Lower leg skin (tissue), 3 donors: Measurements from ENCODE around the gene TMEM158.

Experiments
- POLR2A ChIP-seq, 2 donors: fragments of 450-650 bp; IDR thresholded peaks; one replicate each; pipeline ENCODE4 v1.6.1; 2016 to 2017; ENCODE audit warnings: antibody characterized with exemption in 2 of 2, mild to moderate bottlenecking in 1 of 2, moderate library complexity in 1 of 2
- TF ChIP-seq, protein P1 (sequence below), 3 donors: fragments of 450-650 bp; IDR thresholded peaks; one replicate each; pipeline ENCODE4 v1.5.1; 2016; ENCODE audit warnings: antibody characterized with exemption in 3 of 3, mild to moderate bottlenecking in 3 of 3, moderate library complexity in 2 of 3

DNA sequence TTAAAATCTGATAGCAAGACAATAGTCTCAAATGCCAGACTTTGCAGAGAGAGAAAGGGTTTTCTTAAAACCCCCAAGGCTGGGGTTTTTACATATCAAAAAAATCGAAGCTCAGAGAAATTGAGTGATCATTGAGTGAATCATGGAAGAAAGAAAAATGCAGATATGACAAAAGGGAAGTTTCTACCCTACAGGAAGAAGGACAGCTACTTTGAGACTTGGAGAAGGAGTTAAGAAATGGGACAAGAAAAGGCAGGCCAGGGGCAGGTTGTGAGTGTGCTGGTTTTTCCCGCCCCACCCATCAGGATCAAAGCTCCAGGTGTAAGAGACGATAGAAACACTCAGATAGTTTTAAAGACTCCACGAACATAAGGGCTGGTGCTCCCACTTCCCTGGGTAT is 18.6 kb downstream of the TMEM158 start:
- TF ChIP-seq, protein P1, sequence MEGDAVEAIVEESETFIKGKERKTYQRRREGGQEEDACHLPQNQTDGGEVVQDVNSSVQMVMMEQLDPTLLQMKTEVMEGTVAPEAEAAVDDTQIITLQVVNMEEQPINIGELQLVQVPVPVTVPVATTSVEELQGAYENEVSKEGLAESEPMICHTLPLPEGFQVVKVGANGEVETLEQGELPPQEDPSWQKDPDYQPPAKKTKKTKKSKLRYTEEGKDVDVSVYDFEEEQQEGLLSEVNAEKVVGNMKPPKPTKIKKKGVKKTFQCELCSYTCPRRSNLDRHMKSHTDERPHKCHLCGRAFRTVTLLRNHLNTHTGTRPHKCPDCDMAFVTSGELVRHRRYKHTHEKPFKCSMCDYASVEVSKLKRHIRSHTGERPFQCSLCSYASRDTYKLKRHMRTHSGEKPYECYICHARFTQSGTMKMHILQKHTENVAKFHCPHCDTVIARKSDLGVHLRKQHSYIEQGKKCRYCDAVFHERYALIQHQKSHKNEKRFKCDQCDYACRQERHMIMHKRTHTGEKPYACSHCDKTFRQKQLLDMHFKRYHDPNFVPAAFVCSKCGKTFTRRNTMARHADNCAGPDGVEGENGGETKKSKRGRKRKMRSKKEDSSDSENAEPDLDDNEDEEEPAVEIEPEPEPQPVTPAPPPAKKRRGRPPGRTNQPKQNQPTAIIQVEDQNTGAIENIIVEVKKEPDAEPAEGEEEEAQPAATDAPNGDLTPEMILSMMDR (IDR thresholded peaks at IDR 0.05), result no peak
- no peak for TF ChIP-seq POLR2A (IDR thresholded peaks at IDR 0.05)
